SU-DHL-6 (cell line): ENCODE measurements around the gene CTNNA2.
"Not testable (repeated sequence)": the region's sequence is repeated elsewhere in the genome, so short reads cannot be mapped to it uniquely, and the experiment has no call there.

Experiments used
- H2AFZ ChIP-seq: fragments of 200-600 bp; sonication (generic); 2 replicates; pipeline ENCODE4 v1.6.1; 2014; ENCODE audit warnings: low read depth, mild to moderate bottlenecking, moderate library complexity, mixed read lengths, antibody characterized with exemption, low read length; ENCODE audit not compliant: severe bottlenecking
- H3F3A ChIP-seq: fragments of 200-600 bp; shearing (Covaris generic); 2 replicates; pipeline ENCODE4 v1.6.0; 2016; ENCODE audit warnings: antibody characterized with exemption, mild to moderate bottlenecking; ENCODE audit not compliant: insufficient read depth
- H3K27ac ChIP-seq: fragments of 200-600 bp; sonication (generic); 2 replicates; pipeline ENCODE4 v1.5.1; 2016; ENCODE audit warnings: low read depth, mild to moderate bottlenecking, low read length, moderate library complexity, mixed read lengths
- H3K27me3 ChIP-seq: fragments of 200-600 bp; sonication (generic), shearing (Covaris generic); 2 replicates; pipeline ENCODE4 v1.6.0; 2014; ENCODE audit warnings: mild to moderate bottlenecking, low read length
- H3K36me3 ChIP-seq: fragments of 200-600 bp; sonication (generic); 2 replicates; pipeline ENCODE4 v1.6.1; 2014; ENCODE audit warnings: mild to moderate bottlenecking, low read length, mixed read lengths
- H3K4me2 ChIP-seq: fragments of 300-600, 200-600 bp; shearing (Covaris generic), sonication (generic); 2 replicates; pipeline ENCODE4 v1.6.0; 2014; ENCODE audit warnings: low read length, low read depth, mild to moderate bottlenecking; ENCODE audit not compliant: poor library complexity, severe bottlenecking
- H3K4me3 ChIP-seq: fragments of 200-600 bp; sonication (generic); 2 replicates; pipeline ENCODE4 v1.5.1; 2014; ENCODE audit warnings: antibody characterized with exemption, low read length, mild to moderate bottlenecking, mixed read lengths; ENCODE audit not compliant: insufficient read depth, poor library complexity, severe bottlenecking
- H3K79me2 ChIP-seq: fragments of 200-600 bp; sonication (generic); 2 replicates; pipeline ENCODE4 v1.6.1; 2014; ENCODE audit warnings: mild to moderate bottlenecking, low read length, moderate library complexity; ENCODE audit not compliant: insufficient read depth
- H3K9ac ChIP-seq: fragments of 200-600 bp; sonication (generic); 2 replicates; pipeline ENCODE4 v1.7.0; 2014; ENCODE audit warnings: mild to moderate bottlenecking, low read length
- H3K9me2 ChIP-seq: fragments of 200-600 bp; sonication (generic); replicated peaks from 2 replicates; pipeline ENCODE4 v1.6.1; 2014; ENCODE audit warnings: low read length; ENCODE audit not compliant: insufficient read depth
- H3K9me3 ChIP-seq: fragments of 200-600 bp; sonication (generic); 2 replicates; pipeline ENCODE4 v1.6.1; 2014; ENCODE audit warnings: low read length, mixed read lengths; ENCODE audit not compliant: insufficient read depth
- H4K20me1 ChIP-seq: fragments of 200-600 bp; sonication (generic); 2 replicates; pipeline ENCODE4 v1.6.1; 2014; ENCODE audit warnings: low read depth, mild to moderate bottlenecking, antibody characterized with exemption, low read length, moderate library complexity, mixed read lengths
- EZH2phosphoT487 ChIP-seq: fragments of 200-600 bp; sonication (generic), shearing (Covaris generic); conservative IDR thresholded peaks from 2 replicates; pipeline ENCODE4 v1.6.1; 2018; ENCODE audit warnings: mild to moderate bottlenecking, antibody characterized with exemption, low read length, moderate library complexity, mixed read lengths
- TF ChIP-seq, protein P1 (sequence below): fragments of 200-600 bp; sonication (generic); IDR thresholded peaks from one replicate; pipeline ENCODE4 v1.5.1; 2017; ENCODE audit warnings: antibody characterized with exemption, mild to moderate bottlenecking, low read length, moderate library complexity; ENCODE audit not compliant: insufficient read depth, poor library complexity, severe bottlenecking

CTNNA2 gene

DNA sequence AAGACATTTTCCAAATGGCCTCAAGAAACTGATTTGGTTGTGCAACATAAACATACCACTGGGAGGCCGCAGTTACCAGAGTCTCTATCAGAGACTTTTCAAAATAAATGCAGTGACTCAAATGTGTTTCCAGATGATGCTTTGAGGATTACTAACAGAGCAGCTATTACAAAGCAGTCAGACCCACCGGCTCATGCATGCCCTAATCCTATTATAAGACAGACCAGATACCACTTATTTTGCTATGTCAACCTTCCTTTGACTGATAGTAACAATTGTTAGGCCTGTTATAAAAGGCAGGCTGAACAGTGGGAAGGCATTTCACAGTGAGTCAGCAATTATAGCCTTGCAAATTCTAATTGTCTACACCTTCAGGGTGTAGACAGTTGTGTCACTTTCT, 574.0 kb downstream of the CTNNA2 start:
- H3K36me3 ChIP-seq, result no peaks in the 10 kb centered on the region
- H2AFZ ChIP-seq, result no peak overlapping the region
- H3K27ac ChIP-seq, result no peak overlapping the region
- no peak overlapping the region for H3K4me3 ChIP-seq
- no peaks in the 10 kb centered on the region for H3F3A ChIP-seq
- H3K4me2 ChIP-seq, result no peak overlapping the region
- no peaks in the 10 kb centered on the region for H3K79me2 ChIP-seq
- TF ChIP-seq, protein P1, sequence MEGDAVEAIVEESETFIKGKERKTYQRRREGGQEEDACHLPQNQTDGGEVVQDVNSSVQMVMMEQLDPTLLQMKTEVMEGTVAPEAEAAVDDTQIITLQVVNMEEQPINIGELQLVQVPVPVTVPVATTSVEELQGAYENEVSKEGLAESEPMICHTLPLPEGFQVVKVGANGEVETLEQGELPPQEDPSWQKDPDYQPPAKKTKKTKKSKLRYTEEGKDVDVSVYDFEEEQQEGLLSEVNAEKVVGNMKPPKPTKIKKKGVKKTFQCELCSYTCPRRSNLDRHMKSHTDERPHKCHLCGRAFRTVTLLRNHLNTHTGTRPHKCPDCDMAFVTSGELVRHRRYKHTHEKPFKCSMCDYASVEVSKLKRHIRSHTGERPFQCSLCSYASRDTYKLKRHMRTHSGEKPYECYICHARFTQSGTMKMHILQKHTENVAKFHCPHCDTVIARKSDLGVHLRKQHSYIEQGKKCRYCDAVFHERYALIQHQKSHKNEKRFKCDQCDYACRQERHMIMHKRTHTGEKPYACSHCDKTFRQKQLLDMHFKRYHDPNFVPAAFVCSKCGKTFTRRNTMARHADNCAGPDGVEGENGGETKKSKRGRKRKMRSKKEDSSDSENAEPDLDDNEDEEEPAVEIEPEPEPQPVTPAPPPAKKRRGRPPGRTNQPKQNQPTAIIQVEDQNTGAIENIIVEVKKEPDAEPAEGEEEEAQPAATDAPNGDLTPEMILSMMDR, result no peak
- no peak for TF ChIP-seq EZH2phosphoT487
- H3K27me3 ChIP-seq, result no peaks in the 10 kb centered on the region
- H4K20me1 ChIP-seq, result no peaks in the 10 kb centered on the region
- H3K9me2 ChIP-seq, result no peaks in the 10 kb centered on the region
- H3K9ac ChIP-seq, result no peak overlapping the region
- no peaks in the 10 kb centered on the region for H3K9me3 ChIP-seq

DNA sequence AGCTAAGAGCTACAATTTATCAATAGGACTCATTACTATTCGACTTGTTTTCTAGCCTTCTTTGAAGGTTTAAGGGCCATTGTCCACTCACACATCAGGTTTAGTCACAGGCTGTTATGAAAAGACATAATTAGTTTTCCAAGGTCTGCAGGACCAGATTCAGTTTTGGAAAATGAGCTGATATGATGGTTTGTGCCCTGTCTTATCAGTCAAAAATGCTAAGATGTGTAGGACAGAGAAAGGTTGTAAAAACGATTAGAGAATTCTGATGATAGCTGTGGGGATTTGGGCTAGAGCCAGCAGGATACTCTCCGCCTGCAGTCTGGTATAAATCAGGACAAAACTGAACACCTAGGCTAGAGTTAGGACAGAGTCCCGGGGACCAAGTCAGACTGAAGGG, 578.4 kb downstream of the CTNNA2 start:
- no peak overlapping the region for H3K4me2 ChIP-seq
- no peaks in the 10 kb centered on the region for H4K20me1 ChIP-seq
- TF ChIP-seq EZH2phosphoT487, result no peak
- TF ChIP-seq, protein P1, result no peak
- H3K36me3 ChIP-seq, result no peaks in the 10 kb centered on the region
- H3K27ac ChIP-seq, result no peak overlapping the region
- no peaks in the 10 kb centered on the region for H3K27me3 ChIP-seq
- H3K9me2 ChIP-seq, result no peaks in the 10 kb centered on the region
- no peak overlapping the region for H3K9ac ChIP-seq
- no peaks in the 10 kb centered on the region for H3F3A ChIP-seq
- H3K79me2 ChIP-seq, result no peaks in the 10 kb centered on the region
- H3K9me3 ChIP-seq, result no peaks in the 10 kb centered on the region
- H2AFZ ChIP-seq, result no peak overlapping the region
- H3K4me3 ChIP-seq, result no peak overlapping the region

DNA sequence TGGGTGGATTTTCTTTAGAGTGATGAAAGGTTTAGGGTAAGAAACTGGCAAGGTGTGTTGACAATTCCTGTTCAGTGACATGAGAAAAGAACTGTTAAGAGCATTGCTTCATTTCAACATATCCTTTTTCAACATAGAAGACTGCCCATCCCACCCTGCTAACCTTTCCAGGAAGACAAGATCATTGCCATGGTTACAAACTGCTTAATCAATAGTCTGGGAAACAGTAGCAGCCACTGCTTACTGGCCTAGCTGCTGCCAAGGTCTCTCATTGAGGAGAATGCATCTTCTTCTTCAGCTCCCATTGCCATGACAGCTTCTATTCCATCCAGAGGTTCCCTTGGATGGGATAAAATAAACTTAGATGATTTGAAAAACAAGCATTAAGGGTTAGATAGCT, 579.6 kb downstream of the CTNNA2 start:
- Histone ChIP-seq H3K9me2 (no peaks in the 10 kb centered on the region), H3K36me3 (no peaks in the 10 kb centered on the region), H3K9me3 (no peaks in the 10 kb centered on the region), H3K4me3 (no peak overlapping the region), H3F3A (no peaks in the 10 kb centered on the region), H3K27ac (no peak overlapping the region), H2AFZ (no peak overlapping the region), H3K79me2 (no peaks in the 10 kb centered on the region), H3K27me3 (no peaks in the 10 kb centered on the region), H3K4me2 (no peak overlapping the region), H4K20me1 (no peaks in the 10 kb centered on the region), H3K9ac (no peak overlapping the region)
- TF ChIP-seq EZH2phosphoT487, result no peak
- TF ChIP-seq, protein P1, result no peak

DNA sequence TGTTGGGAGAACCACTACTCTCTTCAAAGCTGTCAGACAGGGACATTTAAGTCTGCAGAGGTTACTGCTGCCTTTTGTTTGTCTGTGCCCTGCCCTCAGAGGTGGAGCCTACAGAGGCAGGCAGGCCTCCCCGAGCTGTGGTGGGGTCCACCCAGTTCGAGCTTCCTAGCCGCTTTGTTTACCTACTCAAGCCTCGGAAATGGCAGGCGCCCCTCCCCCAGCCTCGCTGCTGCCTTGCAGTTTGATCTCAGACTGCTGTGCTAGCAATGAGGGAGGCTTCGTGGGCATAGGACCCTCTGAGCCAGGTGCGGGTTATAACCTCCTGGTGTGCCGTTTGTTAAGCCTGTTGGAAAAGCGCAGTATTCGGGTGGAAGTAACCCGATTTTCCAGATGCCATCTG, 585.7 kb downstream of the CTNNA2 start:
- H4K20me1 ChIP-seq, H3K9me2 ChIP-seq, H3K4me2 ChIP-seq, H3K36me3 ChIP-seq, H2AFZ ChIP-seq, H3K79me2 ChIP-seq, H3K9me3 ChIP-seq, H3K4me3 ChIP-seq, H3K27ac ChIP-seq, H3K9ac ChIP-seq, H3F3A ChIP-seq, H3K27me3 ChIP-seq: not testable (repeated sequence)
